BLaER1 (cell line): ENCODE data around the gene PBX1.

ENCODE experiments used
- H3K27ac ChIP-seq: shearing (Covaris generic); formaldehyde crosslinking; 2 replicates; pipeline ENCODE4 v1.8.1; 2022
- H3K27me3 ChIP-seq: shearing (Covaris generic); formaldehyde crosslinking; 2 replicates; pipeline ENCODE4 v1.8.1; 2022
- H3K36me3 ChIP-seq: shearing (Covaris generic); formaldehyde crosslinking; 2 replicates; pipeline ENCODE4 v1.8.1; 2022
- H3K4me1 ChIP-seq: shearing (Covaris generic); formaldehyde crosslinking; 2 replicates; pipeline ENCODE4 v1.8.1; 2022
- H3K4me2 ChIP-seq: shearing (Covaris generic); formaldehyde crosslinking; 2 replicates; pipeline ENCODE4 v1.8.1; 2022
- H3K4me3 ChIP-seq: shearing (Covaris generic); formaldehyde crosslinking; 2 replicates; pipeline ENCODE4 v1.8.1; 2022
- H3K9ac ChIP-seq: shearing (Covaris generic); formaldehyde crosslinking; 2 replicates; pipeline ENCODE4 v1.8.1; 2022
- H3K9me3 ChIP-seq: shearing (Covaris generic); formaldehyde crosslinking; 2 replicates; pipeline ENCODE4 v1.8.1; 2022
- H4K20me1 ChIP-seq: shearing (Covaris generic); formaldehyde crosslinking; 2 replicates; pipeline ENCODE4 v1.8.1; 2022
- Cebpa-rat ChIP-seq: shearing (Covaris generic); IDR thresholded peaks from 2 replicates; pipeline ENCODE4 v1.8.1; 2022

The PBX1 gene

DNA sequence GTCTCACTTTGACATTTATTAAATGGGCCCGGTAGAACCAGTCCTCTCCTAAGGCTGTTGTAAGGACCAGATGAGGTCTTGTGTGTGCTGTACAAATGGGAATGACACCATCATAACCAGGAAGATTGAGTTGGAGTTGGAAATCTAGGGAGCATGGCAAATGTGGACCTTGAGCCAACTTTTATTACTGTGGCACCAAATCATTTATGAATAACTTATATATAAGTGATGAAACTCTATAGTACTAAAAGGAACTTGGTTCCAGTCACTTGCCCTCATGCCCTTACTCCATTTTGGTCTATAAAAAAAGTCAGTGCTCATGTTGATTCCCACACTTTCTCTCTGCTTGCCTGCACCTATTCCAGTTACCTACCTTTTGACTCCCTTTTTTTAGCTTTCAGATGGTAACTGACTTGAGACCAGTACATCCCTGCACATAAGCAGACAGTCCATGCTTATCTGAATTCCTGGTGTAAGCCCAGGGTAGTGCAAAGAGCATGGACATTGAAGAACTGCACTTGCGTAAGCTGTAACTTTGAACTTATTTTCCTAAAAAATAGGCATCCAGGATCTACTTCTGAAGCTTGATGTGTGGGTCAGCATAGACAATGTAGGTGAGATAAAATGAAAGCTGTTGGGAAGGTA, 210.6 kb downstream of the PBX1 start:
- H3K27me3 ChIP-seq = no peaks in the 10 kb centered on the region
- no peak for TF ChIP-seq Cebpa-rat
- H3K36me3 ChIP-seq = peaks cover 90% of the 10 kb centered on the region
- no peak overlapping the region for H3K4me2 ChIP-seq
- H3K9ac ChIP-seq = no peak overlapping the region
- H3K9me3 ChIP-seq = no peaks in the 10 kb centered on the region
- no peak overlapping the region for H3K27ac ChIP-seq
- no peaks in the 10 kb centered on the region for H3K4me1 ChIP-seq
- no peak overlapping the region for H3K4me3 ChIP-seq
- peaks cover 100% of the 10 kb centered on the region for H4K20me1 ChIP-seq

DNA sequence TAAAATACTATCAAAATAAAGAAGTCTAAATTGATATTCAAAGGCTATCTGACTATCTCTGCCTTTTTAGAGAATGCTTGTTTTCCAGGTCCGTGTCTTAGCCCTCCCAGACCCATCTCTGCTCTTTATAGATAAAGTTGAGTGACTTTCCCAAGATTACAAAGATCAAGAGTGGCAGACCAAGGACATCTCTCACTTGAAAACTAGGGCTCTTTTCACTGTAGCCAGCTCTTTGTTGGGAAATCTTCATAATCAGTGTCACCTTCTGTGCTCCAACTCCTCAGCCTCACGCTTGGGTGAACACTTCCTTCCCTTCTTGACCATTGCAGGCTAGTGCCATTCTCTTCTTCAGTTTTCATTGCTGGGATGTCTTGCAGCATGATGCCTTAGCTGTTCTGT, 211.1 kb downstream of the PBX1 start:
- Histone ChIP-seq H4K20me1 (peaks cover 100% of the 10 kb centered on the region), H3K4me2 (no peak overlapping the region), H3K9me3 (no peaks in the 10 kb centered on the region), H3K27ac (no peak overlapping the region), H3K27me3 (no peaks in the 10 kb centered on the region), H3K36me3 (peaks cover 94% of the 10 kb centered on the region), H3K4me3 (no peak overlapping the region), H3K9ac (no peak overlapping the region), H3K4me1 (no peaks in the 10 kb centered on the region)
- no peak for TF ChIP-seq Cebpa-rat

DNA sequence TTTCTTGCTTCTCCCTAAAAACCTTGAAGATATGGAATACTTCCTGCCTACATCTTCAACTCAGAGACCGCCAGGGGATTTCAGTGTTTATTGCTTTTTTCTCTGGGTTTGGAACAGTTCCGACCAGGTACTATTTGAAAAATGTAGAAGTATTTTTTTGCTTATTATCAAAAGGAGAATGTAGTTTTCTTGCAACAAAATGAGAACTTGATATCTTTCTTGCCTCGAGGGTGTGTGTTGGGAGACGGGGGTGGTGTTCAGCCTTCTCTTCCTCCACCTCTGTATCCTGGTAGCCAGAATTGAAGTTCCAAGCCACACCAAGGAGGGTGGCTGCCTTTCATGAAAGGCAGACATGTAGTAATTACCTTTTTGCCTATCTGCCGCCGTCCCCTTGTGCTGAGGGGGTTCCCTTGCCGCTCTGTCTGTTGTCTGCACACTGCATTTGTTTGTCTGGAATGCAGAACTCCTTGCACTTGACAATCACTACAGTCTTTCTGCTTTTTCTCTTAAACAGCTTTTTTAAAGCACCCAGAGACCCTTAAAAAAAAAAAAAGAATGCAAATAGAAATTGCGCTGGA, 212.1 kb downstream of the PBX1 start:
- TF ChIP-seq Cebpa-rat = no peak
- Histone ChIP-seq H4K20me1 (peaks cover 100% of the 10 kb centered on the region), H3K4me2 (no peak overlapping the region), H3K27ac (no peak overlapping the region), H3K36me3 (peaks cover 94% of the 10 kb centered on the region), H3K9ac (no peak overlapping the region), H3K4me1 (no peaks in the 10 kb centered on the region), H3K4me3 (no peak overlapping the region), H3K9me3 (no peaks in the 10 kb centered on the region), H3K27me3 (no peaks in the 10 kb centered on the region)

GRCh38 chr1:164771619-164772361, 212.8 kb downstream of the PBX1 start:
- no peak overlapping the region for H3K4me3 ChIP-seq
- H4K20me1 ChIP-seq = peaks cover 100% of the 10 kb centered on the region
- H3K4me2 ChIP-seq = no peak overlapping the region
- H3K9ac ChIP-seq = no peak overlapping the region
- no peaks in the 10 kb centered on the region for H3K9me3 ChIP-seq
- peaks cover 91% of the 10 kb centered on the region for H3K36me3 ChIP-seq
- H3K27me3 ChIP-seq = no peaks in the 10 kb centered on the region
- H3K4me1 ChIP-seq = no peaks in the 10 kb centered on the region
- no peak for TF ChIP-seq Cebpa-rat
- H3K27ac ChIP-seq = no peak overlapping the region

DNA sequence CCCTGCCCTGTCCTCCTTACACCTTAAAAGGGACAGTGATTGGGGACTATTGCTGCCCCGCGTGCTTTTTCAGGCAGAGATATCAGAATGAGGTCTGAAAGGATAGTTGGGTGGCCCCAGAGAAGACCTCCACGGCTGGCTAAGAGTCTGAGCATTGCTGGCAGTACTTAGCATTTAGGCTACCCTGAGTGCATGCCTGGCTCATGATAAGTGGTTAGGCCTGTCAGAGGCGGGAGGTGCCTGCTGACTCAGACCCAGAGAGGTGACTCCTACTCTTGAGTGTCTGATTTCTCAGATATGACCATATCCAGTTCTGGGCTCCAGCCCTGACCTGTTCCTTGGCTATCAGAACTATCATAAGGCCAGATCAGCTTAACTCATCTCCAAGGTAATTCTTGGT, 213.7 kb downstream of the PBX1 start:
- Histone ChIP-seq H3K4me1 (no peaks in the 10 kb centered on the region), H4K20me1 (peaks cover 100% of the 10 kb centered on the region), H3K4me3 (no peak overlapping the region), H3K4me2 (no peak overlapping the region), H3K9ac (no peak overlapping the region), H3K27me3 (no peaks in the 10 kb centered on the region), H3K9me3 (no peaks in the 10 kb centered on the region), H3K27ac (no peak overlapping the region), H3K36me3 (peaks cover 92% of the 10 kb centered on the region)
- TF ChIP-seq Cebpa-rat = no peak

- Histone ChIP-seq H3K27ac (no peak overlapping the region), H3K36me3 (peaks cover 93% of the 10 kb centered on the region), H4K20me1 (peaks cover 100% of the 10 kb centered on the region), H3K27me3 (no peaks in the 10 kb centered on the region), H3K4me1 (no peaks in the 10 kb centered on the region), H3K9me3 (no peaks in the 10 kb centered on the region), H3K4me3 (no peak overlapping the region), H3K4me2 (no peak overlapping the region), H3K9ac (no peak overlapping the region)
- no peak for TF ChIP-seq Cebpa-rat
These were observed 214.1 kb downstream of the PBX1 start for GRCh38 chr1:164773102-164773501.

GRCh38 chr1:164774413-164774812, 215.4 kb downstream of the PBX1 start:
- Histone ChIP-seq H3K9me3 (no peaks in the 10 kb centered on the region), H4K20me1 (peaks cover 100% of the 10 kb centered on the region), H3K4me2 (no peak overlapping the region), H3K9ac (no peak overlapping the region), H3K27me3 (no peaks in the 10 kb centered on the region), H3K36me3 (peaks cover 93% of the 10 kb centered on the region), H3K4me3 (no peak overlapping the region), H3K4me1 (no peaks in the 10 kb centered on the region), H3K27ac (no peak overlapping the region)
- no peak for TF ChIP-seq Cebpa-rat

DNA sequence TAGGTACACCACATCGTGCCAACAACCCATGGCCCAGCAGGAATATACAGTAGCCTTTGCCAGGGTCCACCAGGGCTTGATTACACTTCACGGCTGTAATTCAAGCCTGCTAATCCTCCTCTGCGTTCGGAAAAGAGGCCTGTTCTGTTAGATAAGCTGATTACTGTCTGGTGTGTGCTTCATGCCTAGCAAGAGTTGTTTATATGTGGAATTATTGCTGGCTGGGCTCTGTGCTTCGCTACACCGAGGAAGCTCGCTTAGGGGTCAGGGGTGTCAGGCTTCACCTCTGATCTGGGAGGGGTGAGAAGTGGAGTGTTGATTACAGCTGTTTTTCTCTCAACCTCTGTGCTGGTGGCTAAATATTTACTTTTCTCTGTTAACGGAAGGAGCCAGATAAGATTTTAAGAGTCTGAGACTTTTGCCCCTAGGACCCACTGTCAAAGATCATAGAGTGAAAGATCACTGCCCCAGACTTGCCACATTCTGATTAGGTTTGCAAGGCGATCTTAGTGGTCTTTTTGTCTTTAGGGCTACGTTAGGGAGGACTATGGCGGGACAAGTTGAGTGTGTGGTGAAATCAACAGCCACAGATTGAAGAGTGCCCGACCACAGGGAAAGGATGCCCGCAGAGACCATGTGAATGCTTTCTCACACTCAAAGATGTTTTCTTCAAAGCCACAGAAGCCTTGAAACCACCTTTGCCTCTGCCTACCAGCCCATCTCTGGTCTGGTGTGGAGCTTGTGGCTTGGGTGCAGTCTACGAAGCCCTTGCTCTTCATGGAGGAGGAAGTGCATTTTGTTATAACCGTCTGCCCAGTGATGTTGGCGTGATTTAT, 216.1 kb downstream of the PBX1 start:
- H4K20me1 ChIP-seq = peaks cover 100% of the 10 kb centered on the region
- H3K27me3 ChIP-seq = no peaks in the 10 kb centered on the region
- TF ChIP-seq Cebpa-rat = no peak
- no peaks in the 10 kb centered on the region for H3K9me3 ChIP-seq
- H3K9ac ChIP-seq = no peak overlapping the region
- no peaks in the 10 kb centered on the region for H3K4me1 ChIP-seq
- H3K4me3 ChIP-seq = no peak overlapping the region
- peaks cover 93% of the 10 kb centered on the region for H3K36me3 ChIP-seq
- no peak overlapping the region for H3K4me2 ChIP-seq
- no peak overlapping the region for H3K27ac ChIP-seq

GRCh38 chr1:164777518-164777917, 218.5 kb downstream of the PBX1 start:
- Histone ChIP-seq H3K9me3 (no peaks in the 10 kb centered on the region), H3K4me2 (no peak overlapping the region), H4K20me1 (peaks cover 100% of the 10 kb centered on the region), H3K4me1 (no peaks in the 10 kb centered on the region), H3K9ac (no peak overlapping the region), H3K27me3 (no peaks in the 10 kb centered on the region), H3K27ac (no peak overlapping the region), H3K4me3 (no peak overlapping the region), H3K36me3 (peaks cover 95% of the 10 kb centered on the region)
- no peak for TF ChIP-seq Cebpa-rat
